Measurements from ENCODE around the gene FBXL16.

GRCh38 chr16:716768-717325 lies 11.2 kb upstream of the FBXL16 start:
- TF ChIP-seq CTCF (IDR thresholded peaks at IDR 0.05; ENCODE audit: low read depth, low read length, poor library complexity, severe bottlenecking) = no peak
- no peak for TF ChIP-seq EZH2phosphoT487 (IDR thresholded peaks at IDR 0.05; ENCODE audit: borderline replicate concordance, low read length)
